ENCODE data around the gene DNAJC30. TPM values are rescaled to one million over a fixed set of nuclear protein-coding genes. Genes with fewer than 3 reads are reported as not detected.

Gene DNAJC30
- polyA plus RNA-seq, 1 donor from 2014 or later: 1.3 TPM

DNA sequence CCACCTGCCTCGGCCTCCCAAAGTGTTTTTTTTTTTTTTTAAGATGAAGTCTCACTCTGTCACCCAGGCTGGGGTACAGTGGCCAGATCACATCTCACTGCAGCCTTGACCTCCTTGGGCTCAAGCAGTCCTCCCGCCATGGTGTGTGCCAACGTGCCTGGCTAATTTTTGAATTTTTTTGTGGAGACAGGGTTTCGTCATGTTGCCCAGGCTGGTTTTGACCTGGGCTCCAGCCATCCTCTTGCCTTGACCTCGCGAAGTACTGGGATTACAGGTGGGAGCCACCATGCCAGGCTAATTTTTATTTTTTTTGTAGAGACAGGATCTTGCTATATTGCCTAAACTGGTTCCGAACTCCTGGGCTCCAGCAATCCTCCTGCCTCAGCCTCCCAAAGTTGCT, 49.9 kb downstream of the DNAJC30 start:
- no peaks in the 10 kb centered on the region for H3F3A ChIP-seq (ENCODE audit: insufficient read depth, low read length, poor library complexity, severe bottlenecking)
- H3K27ac ChIP-seq (ENCODE audit: low read length): no peak overlapping the region
- H3K4me3 ChIP-seq (ENCODE audit: low read length): no peak overlapping the region
- H3K9me2 ChIP-seq (ENCODE audit: insufficient read depth, low read length): no peaks in the 10 kb centered on the region
- H2AFZ ChIP-seq (ENCODE audit: low read depth, low read length): no peak overlapping the region
- no peaks in the 10 kb centered on the region for H4K20me1 ChIP-seq (ENCODE audit: insufficient read depth)
- TF ChIP-seq REST (IDR thresholded peaks at IDR 0.05; ENCODE audit: borderline replicate concordance) (no peak), MXI1 (conservative IDR thresholded peaks at IDR 0.05; ENCODE audit: poor library complexity, severe bottlenecking) (no peak), CTCF (IDR thresholded peaks at IDR 0.05; ENCODE audit: poor library complexity, severe bottlenecking) (no peak), EZH2 (IDR thresholded peaks at IDR 0.05; ENCODE audit: borderline replicate concordance, insufficient read depth, low read length, poor library complexity, severe bottlenecking) (no peak), SMC3 (conservative IDR thresholded peaks at IDR 0.05; ENCODE audit: poor library complexity) (no peak)
- H3K79me2 ChIP-seq (replicated peaks; ENCODE audit: insufficient read depth, low read length): no peaks in the 10 kb centered on the region
- no peak overlapping the region for H3K4me2 ChIP-seq (ENCODE audit: low read length)
- H3K9ac ChIP-seq (ENCODE audit: low read length): no peak overlapping the region
- no peaks in the 10 kb centered on the region for H3K9me3 ChIP-seq (ENCODE audit: low read length)
- no peaks in the 10 kb centered on the region for H3K36me3 ChIP-seq (ENCODE audit: insufficient read depth, low read length)
- no peaks in the 10 kb centered on the region for H3K27me3 ChIP-seq (ENCODE audit: insufficient read depth, low read depth, low read length)

DNA sequence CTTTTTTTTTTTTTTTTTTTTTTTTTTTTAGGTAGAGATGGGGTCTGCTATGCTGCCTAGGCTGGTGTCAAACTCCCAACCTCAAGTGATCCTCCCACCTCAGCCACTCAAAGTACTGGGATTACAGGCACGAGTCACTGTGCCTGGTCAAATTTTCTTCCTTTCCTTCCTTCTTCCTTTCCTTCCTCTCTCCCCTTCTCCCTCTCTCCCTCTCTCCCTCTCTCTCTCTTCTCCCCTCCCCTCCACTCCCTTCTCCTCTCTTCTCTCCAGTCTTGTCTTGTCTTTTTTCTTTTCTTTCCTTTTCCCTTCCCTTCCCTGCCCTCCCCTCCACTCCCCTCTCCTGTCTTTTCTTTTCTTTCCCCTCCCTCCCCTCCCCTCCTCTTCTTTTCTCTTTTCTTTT, 51.7 kb downstream of the DNAJC30 start:
- TF ChIP-seq REST (IDR thresholded peaks at IDR 0.05; ENCODE audit: borderline replicate concordance): no peak
- TF ChIP-seq EP300 (conservative IDR thresholded peaks at IDR 0.05; ENCODE audit: poor library complexity, severe bottlenecking): no peak
- TF ChIP-seq CTCF (IDR thresholded peaks at IDR 0.05; ENCODE audit: poor library complexity, severe bottlenecking): no peak
- TF ChIP-seq TAF1 (IDR thresholded peaks at IDR 0.05; ENCODE audit: low read depth): no peak
- no peak for TF ChIP-seq MXI1 (conservative IDR thresholded peaks at IDR 0.05; ENCODE audit: poor library complexity, severe bottlenecking)
- TF ChIP-seq POLR2AphosphoS5 (IDR thresholded peaks at IDR 0.05): no peak
- TF ChIP-seq RAD21 (conservative IDR thresholded peaks at IDR 0.05): no peak
- TF ChIP-seq SMC3 (conservative IDR thresholded peaks at IDR 0.05; ENCODE audit: poor library complexity): no peak
- TF ChIP-seq EZH2 (IDR thresholded peaks at IDR 0.05; ENCODE audit: borderline replicate concordance, insufficient read depth, low read length, poor library complexity, severe bottlenecking): no peak
- H2AFZ ChIP-seq (ENCODE audit: low read depth, low read length): no peak overlapping the region
- H3K27me3 ChIP-seq (ENCODE audit: insufficient read depth, low read depth, low read length): no peaks in the 10 kb centered on the region
- no peak overlapping the region for H3K27ac ChIP-seq (ENCODE audit: low read length)
- H3K4me3 ChIP-seq (ENCODE audit: low read length): no peak overlapping the region
- no peaks in the 10 kb centered on the region for H3K9me2 ChIP-seq (ENCODE audit: insufficient read depth, low read length)
- no peaks in the 10 kb centered on the region for H3K79me2 ChIP-seq (replicated peaks; ENCODE audit: insufficient read depth, low read length)
- no peak overlapping the region for H3K4me2 ChIP-seq (ENCODE audit: low read length)
- no peaks in the 10 kb centered on the region for H3K9me3 ChIP-seq (ENCODE audit: low read length)
- no peaks in the 10 kb centered on the region for H4K20me1 ChIP-seq (ENCODE audit: insufficient read depth)
- H3K36me3 ChIP-seq (ENCODE audit: insufficient read depth, low read length): no peaks in the 10 kb centered on the region
- H3K9ac ChIP-seq (ENCODE audit: low read length): no peak overlapping the region
- no peaks in the 10 kb centered on the region for H3F3A ChIP-seq (ENCODE audit: insufficient read depth, low read length, poor library complexity, severe bottlenecking)
